KOPT-K1 (cell line): ENCODE results near the gene TNFAIP8L1.
"Not testable (repeated sequence)": the region's sequence is repeated elsewhere in the genome, so short reads cannot be mapped to it uniquely, and the experiment has no call there.

ENCODE experiments used
- H3K27ac ChIP-seq: fragments of 200-600 bp; sonication (generic); 2 replicates; pipeline ENCODE4 v1.5.1; 2016; ENCODE audit warnings: antibody characterized with exemption, mild to moderate bottlenecking, low read depth, low read length; ENCODE audit not compliant: poor library complexity, severe bottlenecking
- H3K36me3 ChIP-seq: fragments of 200-600 bp; sonication (generic); 2 replicates; pipeline ENCODE4 v1.5.1; 2017; ENCODE audit warnings: antibody characterized with exemption, mild to moderate bottlenecking, low read length, moderate library complexity; ENCODE audit not compliant: insufficient read depth
- H3K9me3 ChIP-seq: fragments of 200-600 bp; sonication (generic); 2 replicates; pipeline ENCODE4 v1.5.1; 2017; ENCODE audit warnings: antibody characterized with exemption, low read length, mild to moderate bottlenecking; ENCODE audit not compliant: insufficient read depth, poor library complexity, severe bottlenecking

The TNFAIP8L1 gene

DNA sequence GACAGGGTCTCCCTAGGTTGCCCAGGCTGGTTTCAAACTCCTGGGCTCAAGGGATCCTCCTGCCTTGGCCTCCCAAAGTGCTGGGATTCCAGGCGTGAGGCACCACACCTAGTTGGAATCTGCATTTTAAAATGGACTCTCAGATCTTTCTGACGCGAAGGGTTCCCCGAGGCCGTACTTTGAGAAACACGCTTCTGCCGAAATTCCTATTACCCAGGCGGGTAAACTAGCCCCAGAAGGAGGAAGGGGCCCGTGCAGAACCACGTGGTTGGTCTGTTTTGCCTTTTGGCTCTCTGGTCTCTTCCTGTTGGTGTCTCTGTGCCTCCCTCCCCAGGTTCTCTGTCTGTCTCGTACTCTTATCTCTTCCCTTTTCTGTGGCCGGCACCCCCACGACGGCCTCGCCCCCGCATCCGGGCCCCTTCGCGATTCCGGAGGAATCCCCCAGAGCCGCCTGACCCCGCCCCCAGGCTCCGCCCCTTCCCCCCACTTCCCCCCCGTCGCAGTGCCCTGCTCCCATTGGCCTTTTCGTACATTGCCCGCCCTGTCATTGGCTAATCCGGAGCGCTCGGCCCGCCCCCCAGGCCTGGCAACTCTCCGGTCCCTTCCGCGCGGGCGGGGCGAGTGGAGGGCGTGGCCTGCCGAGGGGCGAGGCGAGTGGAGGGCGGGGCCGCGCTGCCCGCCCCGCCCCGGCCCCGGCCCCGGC lies at the start of gene TNFAIP8L1:
TNFAIP8L1 (plus strand) TSS at position 689 of the 703 bp plus-strand sequence. CDS start 12,354 bp downstream, outside the sequence.
- H3K9me3 ChIP-seq, result no peaks in the 10 kb centered on the region
- peak within 1 kb of the TSS; percentile 76 for H3K27ac ChIP-seq
- no peaks in the 10 kb centered on the region for H3K36me3 ChIP-seq

GRCh38 chr19:4589579-4590410 lies 49.5 kb upstream of the TNFAIP8L1 start:
- Histone ChIP-seq H3K27ac (no peak overlapping the region), H3K9me3 (no peaks in the 10 kb centered on the region), H3K36me3 (no peaks in the 10 kb centered on the region)

DNA sequence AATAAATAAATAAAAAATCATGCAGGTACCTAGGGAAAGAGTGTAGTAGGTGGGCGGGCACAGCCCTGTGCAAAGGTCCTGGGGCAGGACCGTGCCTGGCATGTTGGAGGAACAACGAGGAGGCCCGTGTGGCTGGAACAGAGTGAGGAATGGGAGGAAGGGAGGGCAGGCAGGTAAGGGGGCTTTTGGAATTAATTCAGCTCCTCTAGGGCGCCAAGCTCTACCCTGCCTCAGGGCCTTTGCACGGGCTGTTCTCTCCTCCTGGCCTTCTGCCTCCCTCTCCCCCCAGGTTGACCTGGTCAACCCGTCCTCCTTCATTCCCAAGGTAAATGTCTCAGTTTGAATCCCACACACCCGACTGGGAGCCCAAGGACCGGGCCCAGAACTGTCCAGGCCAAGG lies 48.8 kb upstream of the TNFAIP8L1 start:
- no peaks in the 10 kb centered on the region for H3K36me3 ChIP-seq
- H3K9me3 ChIP-seq, result no peaks in the 10 kb centered on the region
- no peak overlapping the region for H3K27ac ChIP-seq

DNA sequence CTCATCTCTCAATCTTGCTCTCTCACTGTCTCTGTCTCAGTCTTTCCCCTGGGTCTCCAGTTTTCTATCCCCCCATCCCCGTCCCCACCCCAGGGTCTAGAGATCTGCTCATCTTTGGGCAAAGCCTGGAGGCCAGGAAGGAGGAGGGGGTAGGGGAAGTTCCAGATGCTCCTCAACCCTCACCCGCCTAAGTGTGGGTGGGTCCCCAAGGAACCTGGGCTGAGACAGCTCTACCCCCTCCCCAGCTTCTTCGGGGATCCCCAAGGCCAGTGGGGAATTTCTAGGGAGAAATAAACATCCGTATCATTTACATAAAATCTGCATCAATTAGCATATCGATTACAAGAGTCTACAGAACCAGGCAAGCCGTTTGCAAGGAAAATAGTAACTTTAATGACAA lies 48.0 kb upstream of the TNFAIP8L1 start:
- Histone ChIP-seq H3K9me3 (no peaks in the 10 kb centered on the region), H3K36me3 (no peaks in the 10 kb centered on the region), H3K27ac (no peak overlapping the region)

DNA sequence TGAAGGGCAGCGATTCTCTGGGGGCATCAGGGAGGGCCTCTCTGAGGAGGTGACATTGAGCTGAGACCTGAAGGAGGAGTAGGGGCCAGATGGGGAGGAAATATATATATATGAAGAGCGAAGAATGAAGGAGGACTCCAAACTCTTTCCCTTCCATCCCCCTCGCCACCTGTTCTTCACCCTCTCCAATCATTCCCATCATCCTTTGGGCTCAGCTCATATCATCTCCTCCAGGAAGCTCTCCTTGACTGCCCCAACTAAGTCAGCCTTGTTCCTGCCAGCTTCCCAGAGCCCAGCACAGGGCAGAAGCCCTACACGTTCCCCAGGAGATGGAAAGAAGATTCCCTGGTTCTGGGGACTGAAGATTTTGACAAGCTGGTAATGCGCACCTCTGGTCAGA lies 46.9 kb upstream of the TNFAIP8L1 start:
- Histone ChIP-seq H3K27ac (no peak overlapping the region), H3K9me3 (no peaks in the 10 kb centered on the region), H3K36me3 (no peaks in the 10 kb centered on the region)

GRCh38 chr19:4593409-4593851 lies 45.9 kb upstream of the TNFAIP8L1 start:
- no peak overlapping the region for H3K27ac ChIP-seq
- H3K9me3 ChIP-seq, result no peaks in the 10 kb centered on the region
- no peaks in the 10 kb centered on the region for H3K36me3 ChIP-seq

DNA sequence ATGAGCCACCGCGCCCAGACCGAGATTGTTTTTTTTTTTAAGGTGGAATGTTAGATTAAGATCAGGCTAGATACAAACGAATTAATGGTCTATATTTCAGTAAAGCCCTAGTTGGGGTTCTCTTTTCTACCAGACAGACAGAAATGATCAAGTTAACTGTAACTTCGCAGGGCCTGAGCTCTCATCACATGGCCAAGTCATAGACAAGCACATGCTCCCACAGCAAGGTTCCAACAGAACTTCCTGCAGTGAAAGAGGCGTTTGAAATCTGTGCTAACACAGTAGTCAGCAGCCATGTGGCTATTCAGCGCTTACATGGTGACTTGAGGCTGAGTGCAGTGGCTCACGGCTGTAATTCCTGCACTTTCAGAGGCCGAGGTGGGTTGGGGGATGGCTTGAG lies 45.1 kb upstream of the TNFAIP8L1 start:
- Histone ChIP-seq H3K36me3 (no peaks in the 10 kb centered on the region), H3K9me3 (no peaks in the 10 kb centered on the region), H3K27ac (no peak overlapping the region)

DNA sequence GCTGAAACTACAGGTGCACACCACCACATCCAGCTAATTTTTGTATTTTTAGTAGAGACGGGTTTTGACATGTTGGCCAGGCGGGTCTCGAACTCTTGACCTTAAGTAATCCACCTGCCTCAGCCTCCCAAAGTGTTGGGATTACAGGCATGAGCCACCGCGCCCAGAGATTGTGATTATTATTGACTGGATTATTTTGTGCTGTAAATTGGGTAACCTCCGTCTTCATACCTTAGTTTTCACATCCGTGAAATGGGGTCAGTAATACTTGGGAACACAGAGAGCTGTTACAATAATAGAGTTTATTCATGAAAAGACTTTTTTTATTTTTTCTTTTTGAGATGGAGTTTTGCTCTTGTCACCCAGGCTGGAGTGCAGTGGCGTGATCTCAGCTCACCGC lies 44.2 kb upstream of the TNFAIP8L1 start:
- H3K27ac ChIP-seq, H3K9me3 ChIP-seq, H3K36me3 ChIP-seq: not testable (repeated sequence)

- Histone ChIP-seq H3K9me3 (no peaks in the 10 kb centered on the region), H3K36me3 (no peaks in the 10 kb centered on the region), H3K27ac (no peak overlapping the region)
Measured at GRCh38 chr19:4596033-4596904, 43.0 kb upstream of the TNFAIP8L1 start.

- Histone ChIP-seq H3K27ac (no peak overlapping the region), H3K9me3 (no peaks in the 10 kb centered on the region), H3K36me3 (no peaks in the 10 kb centered on the region)
Measured at GRCh38 chr19:4597278-4597974, 41.9 kb upstream of the TNFAIP8L1 start.

DNA sequence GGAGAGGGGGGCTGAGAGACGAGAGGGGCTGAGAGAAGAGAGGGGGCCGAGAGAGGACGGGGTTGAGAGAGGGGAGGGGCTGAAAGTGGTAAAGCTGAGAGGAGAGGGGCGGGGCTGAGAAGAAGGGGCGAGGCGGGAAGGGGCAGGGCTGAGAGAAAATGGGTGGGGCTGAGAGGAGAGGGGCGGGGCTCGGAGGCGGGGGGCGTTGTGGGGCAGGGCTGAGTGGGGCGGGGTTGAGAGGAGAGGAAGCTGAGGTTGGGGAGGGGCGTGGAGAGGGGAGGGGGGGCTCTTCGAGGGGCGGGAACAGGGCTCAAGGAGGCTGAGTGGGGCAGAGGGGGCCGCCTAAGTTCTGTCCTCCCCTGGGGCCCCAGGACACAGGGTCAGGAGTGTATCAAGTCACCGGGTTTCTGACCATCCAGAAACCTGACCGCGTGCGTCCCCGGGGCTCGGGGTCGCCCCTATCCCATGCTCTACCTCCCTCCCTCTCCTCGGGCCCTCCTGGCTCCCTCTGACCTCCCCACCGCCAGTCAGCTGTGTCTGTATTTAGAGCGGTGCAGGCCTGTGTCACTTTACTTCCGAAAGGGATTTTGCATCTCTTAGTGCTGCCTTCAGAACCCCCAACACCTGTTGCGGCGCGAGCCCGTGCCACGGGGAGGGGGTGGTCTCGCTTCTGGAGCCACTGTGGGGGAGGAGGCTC lies 41.2 kb upstream of the TNFAIP8L1 start:
- Histone ChIP-seq H3K36me3 (no peaks in the 10 kb centered on the region), H3K9me3 (no peaks in the 10 kb centered on the region), H3K27ac (no peak overlapping the region)

GRCh38 chr19:4598712-4599111 lies 40.6 kb upstream of the TNFAIP8L1 start:
- no peak overlapping the region for H3K27ac ChIP-seq
- no peaks in the 10 kb centered on the region for H3K36me3 ChIP-seq

GRCh38 chr19:4600082-4600481 lies 39.2 kb upstream of the TNFAIP8L1 start:
- Histone ChIP-seq H3K9me3 (no peaks in the 10 kb centered on the region), H3K36me3 (no peaks in the 10 kb centered on the region), H3K27ac (no peak overlapping the region)

More at GRCh38 chr19:4598712-4599111, 40.6 kb upstream of the TNFAIP8L1 start:
- no peaks in the 10 kb centered on the region for H3K9me3 ChIP-seq

GRCh38 chr19:4600893-4601292 lies 38.4 kb upstream of the TNFAIP8L1 start:
- Histone ChIP-seq H3K9me3 (no peaks in the 10 kb centered on the region), H3K36me3 (no peaks in the 10 kb centered on the region), H3K27ac (no peak overlapping the region)
